Activated CD4-positive, CD25-positive, alpha-beta regulatory T cell (primary cell): ENCODE results near the gene USH1C.

Experiments used
- DNase-seq, 4 experiments: peaks; one replicate each; lab custom pipeline; 2025; lab: John Stamatoyannopoulos, UW

Gene USH1C

GRCh38 chr11:17544181-17544622, at the start of gene USH1C:
USH1C (minus strand) TSS chr11:17544416; CDS start chr11:17544307, 109 bp downstream.
- DNase-seq: no peak

GRCh38 chr11:17593466-17594245, 49.4 kb upstream of the USH1C start:
- no peak for DNase-seq

GRCh38 chr11:17591293-17591692, 47.1 kb upstream of the USH1C start:
- no peak for DNase-seq

- no peak for DNase-seq
Measured at GRCh38 chr11:17590463-17590862, 46.2 kb upstream of the USH1C start.

- no peak for DNase-seq
Measured at GRCh38 chr11:17588721-17589120, 44.5 kb upstream of the USH1C start.

GRCh38 chr11:17588166-17588565, 44.0 kb upstream of the USH1C start:
- DNase-seq: no peak

GRCh38 chr11:17585911-17586695, 41.9 kb upstream of the USH1C start:
- DNase-seq: no peak

- DNase-seq: no peak
Measured at GRCh38 chr11:17581732-17582053, 37.5 kb upstream of the USH1C start.

GRCh38 chr11:17581036-17581731, 37.0 kb upstream of the USH1C start:
- DNase-seq: no peak

- DNase-seq: no peak
Measured at GRCh38 chr11:17580271-17580670, 36.1 kb upstream of the USH1C start.

- no peak for DNase-seq
Measured at GRCh38 chr11:17579451-17579850, 35.2 kb upstream of the USH1C start.

GRCh38 chr11:17578958-17579357, 34.7 kb upstream of the USH1C start:
- no peak for DNase-seq

GRCh38 chr11:17578296-17578695, 34.1 kb upstream of the USH1C start:
- no peak for DNase-seq

- DNase-seq: no peak
Measured at GRCh38 chr11:17575431-17576425, 31.5 kb upstream of the USH1C start.

- no peak for DNase-seq
Measured at GRCh38 chr11:17574141-17575091, 30.2 kb upstream of the USH1C start.

- DNase-seq: no peak
Measured at GRCh38 chr11:17573526-17573925, 29.3 kb upstream of the USH1C start.

GRCh38 chr11:17572791-17573460, 28.7 kb upstream of the USH1C start:
- no peak for DNase-seq

GRCh38 chr11:17572359-17572690, 28.1 kb upstream of the USH1C start:
- DNase-seq: no peak

- DNase-seq: no peak
Measured at GRCh38 chr11:17571431-17572358, 27.5 kb upstream of the USH1C start.
